Fibroblast of pulmonary artery (primary cell): Measurements from ENCODE around the gene HPD.

ENCODE experiments used
- DNase-seq: peaks from one replicate; pipeline ENCODE4 v3.0.0-alpha.2; 2010; ENCODE audit warnings: low read depth
- H3K4me3 ChIP-seq: replicated peaks from 2 replicates; pipeline ENCODE4 v1.5.1; 2011; ENCODE audit warnings: low read depth, mild to moderate bottlenecking, control low read depth, low read length, moderate library complexity
- TF ChIP-seq, protein P1 (sequence below): IDR thresholded peaks from 2 replicates; pipeline ENCODE4 v1.5.1; 2011; ENCODE audit warnings: mild to moderate bottlenecking, control low read depth, low read length, inconsistent platforms; ENCODE audit errors: missing control alignments

The HPD gene

DNA sequence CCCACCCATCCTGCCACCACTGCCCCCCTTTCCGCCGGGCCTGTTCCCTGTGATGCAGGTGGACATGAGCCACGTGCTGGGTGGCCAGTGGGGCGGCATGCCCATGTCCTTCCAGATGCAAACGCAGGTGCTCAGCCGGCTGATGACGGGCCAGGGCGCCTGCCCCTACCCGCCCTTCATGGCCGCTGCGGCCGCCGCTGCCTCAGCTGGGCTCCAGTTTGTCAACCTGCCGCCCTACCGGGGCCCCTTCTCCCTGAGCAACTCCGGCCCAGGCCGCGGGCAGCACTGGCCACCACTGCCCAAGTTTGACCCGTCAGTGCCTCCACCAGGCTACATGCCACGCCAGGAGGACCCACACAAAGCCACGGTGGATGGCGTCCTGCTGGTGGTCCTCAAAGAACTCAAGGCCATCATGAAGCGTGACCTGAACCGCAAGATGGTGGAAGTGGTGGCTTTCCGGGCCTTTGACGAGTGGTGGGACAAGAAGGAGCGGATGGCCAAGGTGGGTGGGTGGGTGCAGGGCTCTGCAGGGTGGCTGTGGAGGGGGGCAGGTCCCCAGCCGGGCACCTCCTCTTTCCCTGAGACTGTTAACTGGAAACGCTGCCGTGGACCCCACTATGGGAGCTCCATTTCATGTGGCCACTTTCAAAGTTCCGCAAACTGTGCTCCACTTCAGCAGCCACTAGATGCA, 44.1 kb downstream of the HPD start:
- DNase-seq: no peak
- TF ChIP-seq, protein P1, sequence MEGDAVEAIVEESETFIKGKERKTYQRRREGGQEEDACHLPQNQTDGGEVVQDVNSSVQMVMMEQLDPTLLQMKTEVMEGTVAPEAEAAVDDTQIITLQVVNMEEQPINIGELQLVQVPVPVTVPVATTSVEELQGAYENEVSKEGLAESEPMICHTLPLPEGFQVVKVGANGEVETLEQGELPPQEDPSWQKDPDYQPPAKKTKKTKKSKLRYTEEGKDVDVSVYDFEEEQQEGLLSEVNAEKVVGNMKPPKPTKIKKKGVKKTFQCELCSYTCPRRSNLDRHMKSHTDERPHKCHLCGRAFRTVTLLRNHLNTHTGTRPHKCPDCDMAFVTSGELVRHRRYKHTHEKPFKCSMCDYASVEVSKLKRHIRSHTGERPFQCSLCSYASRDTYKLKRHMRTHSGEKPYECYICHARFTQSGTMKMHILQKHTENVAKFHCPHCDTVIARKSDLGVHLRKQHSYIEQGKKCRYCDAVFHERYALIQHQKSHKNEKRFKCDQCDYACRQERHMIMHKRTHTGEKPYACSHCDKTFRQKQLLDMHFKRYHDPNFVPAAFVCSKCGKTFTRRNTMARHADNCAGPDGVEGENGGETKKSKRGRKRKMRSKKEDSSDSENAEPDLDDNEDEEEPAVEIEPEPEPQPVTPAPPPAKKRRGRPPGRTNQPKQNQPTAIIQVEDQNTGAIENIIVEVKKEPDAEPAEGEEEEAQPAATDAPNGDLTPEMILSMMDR: no peak
- no peak overlapping the region for H3K4me3 ChIP-seq

DNA sequence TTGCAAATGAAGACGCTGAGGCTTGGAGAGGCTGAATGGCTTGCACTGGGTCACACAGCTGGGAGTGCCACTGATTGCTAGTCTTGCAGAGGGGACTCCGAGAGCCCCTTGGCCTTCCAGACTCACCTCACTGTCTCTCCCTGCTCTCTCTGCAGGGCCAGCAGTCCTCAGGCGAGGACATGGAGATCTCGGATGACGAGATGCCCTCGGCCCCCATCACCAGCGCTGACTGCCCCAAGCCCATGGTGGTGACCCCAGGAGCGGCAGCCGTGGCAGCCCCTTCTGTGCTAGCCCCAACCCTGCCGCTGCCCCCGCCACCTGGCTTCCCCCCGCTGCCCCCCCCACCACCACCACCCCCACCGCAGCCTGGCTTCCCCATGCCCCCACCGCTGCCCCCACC, 44.7 kb downstream of the HPD start:
- no peak for DNase-seq
- TF ChIP-seq, protein P1: no peak
- no peak overlapping the region for H3K4me3 ChIP-seq

DNA sequence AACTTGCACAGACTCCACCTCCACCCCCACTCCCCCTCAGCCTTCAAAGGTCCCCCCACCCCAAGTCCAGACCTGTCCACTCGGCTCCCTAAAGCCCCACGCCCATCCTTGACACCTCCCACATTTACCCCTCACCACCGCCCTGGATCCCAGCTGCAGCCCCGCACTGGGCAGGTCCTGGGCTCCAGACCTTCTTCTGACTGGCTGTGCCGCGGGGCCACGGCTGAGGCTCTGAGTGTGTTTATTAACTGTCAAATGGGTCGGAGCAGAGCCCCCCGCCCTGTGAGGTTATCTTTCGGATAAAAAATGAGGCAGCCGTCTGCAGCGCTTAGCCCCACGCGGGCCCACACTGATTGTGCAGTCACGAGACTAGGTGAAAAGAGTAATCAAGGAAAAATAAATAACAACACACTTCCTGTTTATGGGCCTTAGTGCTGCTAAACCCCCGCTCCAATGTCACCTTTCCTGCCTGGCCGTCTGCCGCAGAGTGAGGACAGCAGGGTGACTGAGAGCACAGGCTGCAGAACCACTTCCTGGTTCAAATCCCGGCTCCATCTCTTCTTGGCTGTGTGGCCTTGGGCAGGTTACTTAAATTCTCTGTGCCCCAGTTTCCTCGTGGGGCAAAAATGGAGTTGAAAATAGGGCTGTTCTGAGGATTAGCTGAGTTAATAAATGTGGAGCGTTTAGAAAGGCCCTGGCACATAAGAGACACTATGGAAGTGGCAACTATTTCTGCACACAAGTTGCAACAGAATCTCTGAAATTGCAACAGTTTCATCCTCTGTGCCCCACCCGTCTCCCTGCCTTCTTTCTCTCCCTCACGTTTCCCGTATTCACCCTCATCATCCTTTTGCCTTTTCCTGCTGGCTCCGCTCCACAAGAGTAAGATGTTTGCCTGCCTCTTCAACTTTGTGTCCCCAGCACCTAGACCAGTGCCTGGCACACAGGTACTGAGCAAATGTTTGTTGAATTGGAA, 45.5 kb downstream of the HPD start:
- TF ChIP-seq, protein P1: no peak
- H3K4me3 ChIP-seq: peak overlapping the region; percentile 52
- peak; percentile 39 for DNase-seq

DNA sequence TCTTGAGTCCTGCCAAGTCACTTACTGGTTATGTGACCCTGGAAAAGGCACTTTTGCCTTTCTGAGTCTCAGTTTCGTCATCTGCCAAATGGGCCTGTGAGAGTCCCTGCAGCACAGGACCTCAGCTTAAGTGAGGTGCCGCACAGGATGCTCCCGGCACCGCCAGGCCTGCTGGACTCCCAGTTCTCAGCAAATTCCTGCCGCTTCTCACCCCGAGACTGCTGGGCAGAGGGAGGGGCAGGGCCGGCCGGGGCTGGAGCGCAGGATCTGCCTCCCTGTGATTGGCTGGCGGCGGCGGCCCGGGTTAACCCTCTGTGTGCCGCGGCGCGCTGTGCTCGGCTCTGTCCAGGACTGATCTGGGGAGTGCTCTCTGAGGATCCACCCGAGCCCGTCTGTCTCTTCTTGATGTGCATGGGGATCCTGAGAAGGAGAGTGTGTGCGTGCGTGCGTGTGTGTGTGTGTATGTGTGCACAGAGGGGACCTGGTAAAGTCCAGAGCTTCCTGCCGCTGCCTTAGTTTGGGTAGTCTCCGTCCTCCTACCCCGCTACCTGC, 46.3 kb downstream of the HPD start:
- TF ChIP-seq, protein P1: no peak
- DNase-seq: peak; percentile 68
- H3K4me3 ChIP-seq: peak overlapping the region; percentile 52

DNA sequence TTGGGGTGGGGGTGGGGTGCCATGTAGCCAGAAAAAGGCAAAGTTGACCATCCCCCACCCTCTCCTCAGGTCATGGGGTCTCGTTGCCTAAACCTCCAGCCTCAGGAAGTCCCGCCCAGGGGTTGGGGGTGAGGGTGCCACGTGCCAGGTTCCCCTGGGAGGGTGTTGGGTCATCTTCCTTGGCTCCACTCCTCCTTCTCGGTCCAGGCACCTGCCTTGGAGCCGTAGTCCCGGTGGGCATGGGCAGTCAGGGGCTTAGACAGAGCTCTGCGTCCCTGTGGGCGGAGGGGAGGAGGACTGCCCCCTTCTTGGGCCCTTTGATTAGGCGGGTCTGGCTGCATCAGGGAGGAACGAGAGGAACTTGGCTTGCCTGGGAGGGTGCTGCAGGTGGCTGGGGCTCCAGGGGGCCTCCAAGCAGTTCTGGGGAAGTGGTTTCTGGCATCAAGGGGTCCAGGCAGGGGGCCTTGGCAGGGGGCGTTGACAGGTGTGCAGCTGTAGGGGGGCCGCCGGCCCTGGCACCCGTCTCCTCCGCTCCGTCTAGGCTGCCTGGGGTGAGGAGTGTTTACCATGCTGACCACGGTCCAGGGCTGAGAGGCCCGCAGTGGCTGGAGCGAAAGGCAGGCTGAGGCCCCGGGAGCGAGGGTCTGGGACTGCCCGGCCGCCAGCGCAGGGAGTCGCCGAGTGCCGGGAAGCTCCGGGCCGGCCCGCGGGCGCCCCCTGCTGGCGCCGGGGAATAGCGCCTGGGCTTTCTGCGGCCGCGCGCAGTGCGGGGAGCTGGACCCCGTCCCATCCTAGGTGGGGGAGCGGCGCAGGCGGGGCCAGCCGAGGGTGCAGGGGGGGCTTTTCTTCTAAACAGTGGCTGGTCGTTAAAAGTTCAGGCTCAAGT, 47.0 kb downstream of the HPD start:
- H3K4me3 ChIP-seq: peak overlapping the region; percentile 52
- DNase-seq: peak; percentile 68
- TF ChIP-seq, protein P1: peak; percentile 36

DNA sequence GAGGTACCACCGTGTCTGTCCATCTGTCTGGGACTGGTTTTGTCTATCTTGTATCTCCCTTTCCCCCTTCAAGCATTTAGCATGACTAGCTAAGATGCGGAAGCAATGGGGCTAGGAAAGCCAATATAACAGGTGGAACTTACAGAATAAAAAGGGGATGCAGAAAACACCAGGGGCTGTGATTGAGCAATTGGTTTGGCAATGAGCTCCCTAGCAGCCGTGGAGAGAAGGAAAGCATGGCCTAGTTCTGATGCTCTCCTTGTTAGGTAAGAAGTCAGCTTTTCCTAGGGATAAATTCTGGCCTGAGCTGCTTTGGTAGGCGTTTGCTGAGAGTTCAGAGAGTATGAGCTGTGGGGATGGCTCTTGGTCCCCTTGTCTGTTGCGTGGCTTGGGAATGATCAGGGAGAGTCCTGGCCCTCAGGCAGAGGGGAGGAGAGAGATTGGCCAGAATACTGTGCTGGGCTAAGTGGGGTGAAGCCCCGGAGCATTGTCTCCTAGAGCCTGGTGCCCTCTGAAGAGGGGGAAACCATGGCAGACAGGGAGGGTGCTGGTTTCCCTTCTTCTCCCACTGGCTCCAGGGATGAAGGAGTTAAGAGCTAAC, 47.7 kb downstream of the HPD start:
- H3K4me3 ChIP-seq: peak overlapping the region; percentile 52
- peak; percentile 21 for DNase-seq
- TF ChIP-seq, protein P1: no peak
